Measurements from ENCODE around the gene ZNF202.

The ZNF202 gene

DNA sequence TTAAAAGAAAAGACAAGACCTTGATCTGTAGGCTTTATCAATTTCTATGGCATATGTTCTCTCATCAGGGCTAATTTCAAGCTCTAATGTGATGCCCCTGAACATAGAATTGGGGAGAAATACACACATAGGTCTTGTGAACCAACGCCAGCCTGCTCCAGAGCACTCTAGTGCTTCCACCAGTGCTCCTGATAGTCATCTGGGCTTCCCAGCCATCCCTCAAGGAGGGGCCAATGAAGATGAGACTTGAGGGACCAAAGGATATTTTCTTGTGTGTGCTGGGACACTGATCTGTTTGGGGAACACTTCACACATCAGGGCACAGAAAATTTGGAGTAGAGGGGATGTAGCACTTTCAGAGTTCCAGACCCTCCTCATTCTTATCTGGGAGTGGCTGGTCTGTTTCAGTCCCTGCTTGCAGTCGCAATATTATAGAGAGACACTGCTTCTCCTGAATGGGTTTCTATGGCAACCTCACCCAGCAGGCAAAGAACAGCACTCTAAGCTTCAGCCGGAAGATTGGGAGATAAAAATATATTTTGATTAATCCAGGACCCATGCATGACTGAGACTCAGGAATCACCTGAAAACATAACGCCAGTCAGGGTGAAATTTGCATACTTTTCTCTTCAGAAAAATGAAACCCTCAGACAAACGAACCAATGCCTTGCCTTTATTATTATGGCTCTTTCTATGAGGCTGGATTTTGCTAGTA lies 58.6 kb downstream of the ZNF202 start:
- DNase-seq (ENCODE audit: low spot score), result no peak

DNA sequence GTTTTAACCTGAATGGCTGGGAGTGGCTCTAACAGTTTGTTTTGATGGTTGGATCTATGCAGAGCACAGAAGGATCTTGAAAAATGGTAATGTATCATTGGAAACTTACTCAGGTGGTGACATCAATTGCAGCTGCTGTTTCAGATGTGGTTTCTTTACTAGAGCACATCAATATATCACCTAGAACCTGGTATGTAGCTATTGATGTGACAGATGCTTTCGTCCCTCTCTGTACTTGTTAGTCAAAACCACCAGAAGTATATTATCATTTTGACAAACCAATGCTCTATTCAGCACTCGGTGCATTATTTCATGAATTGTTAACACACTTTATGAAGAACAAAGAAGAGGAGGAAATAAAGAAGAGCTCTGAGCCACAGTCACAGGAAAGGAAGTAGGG lies 60.4 kb downstream of the ZNF202 start:
- no peak for DNase-seq (ENCODE audit: low spot score)

DNA sequence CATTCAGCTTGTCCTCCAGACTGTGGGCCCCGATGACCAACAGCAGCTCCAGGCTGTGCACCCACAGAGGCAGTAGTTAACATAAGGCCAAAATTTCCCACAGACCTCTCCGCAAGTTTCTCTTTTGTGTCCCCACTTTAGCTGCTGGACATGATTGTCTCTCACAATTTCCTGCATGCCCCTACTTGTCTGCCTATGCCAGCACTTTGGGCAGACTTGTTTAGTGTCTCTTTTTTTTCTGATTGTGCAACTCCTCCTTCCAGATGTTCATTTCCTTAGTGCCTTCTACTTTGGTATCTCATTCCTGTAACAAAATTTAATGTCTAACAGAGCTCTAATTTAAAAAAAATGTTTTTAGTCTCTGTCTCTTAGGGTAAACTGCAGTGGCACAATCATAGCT lies 63.2 kb downstream of the ZNF202 start:
- no peak for DNase-seq (ENCODE audit: low spot score)

DNA sequence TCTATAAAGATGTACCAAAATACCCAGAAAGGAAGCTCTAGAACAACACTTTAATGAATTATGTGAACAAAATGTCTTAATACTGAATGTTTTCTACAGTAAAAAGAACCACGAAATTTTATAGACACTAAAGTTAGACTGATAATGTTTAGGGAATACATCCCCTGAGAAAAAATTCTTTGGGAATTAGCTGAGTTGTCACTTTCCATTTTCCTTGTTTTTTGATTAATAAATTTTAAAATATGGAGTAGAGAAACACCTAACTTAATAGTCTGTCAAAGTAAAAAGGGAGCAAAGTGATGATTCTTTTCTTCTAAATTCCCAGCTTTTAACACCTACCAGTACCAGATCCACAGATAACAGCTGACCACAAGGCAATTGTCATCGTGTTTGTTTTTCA lies 64.0 kb downstream of the ZNF202 start:
- DNase-seq (ENCODE audit: low spot score), result no peak

DNA sequence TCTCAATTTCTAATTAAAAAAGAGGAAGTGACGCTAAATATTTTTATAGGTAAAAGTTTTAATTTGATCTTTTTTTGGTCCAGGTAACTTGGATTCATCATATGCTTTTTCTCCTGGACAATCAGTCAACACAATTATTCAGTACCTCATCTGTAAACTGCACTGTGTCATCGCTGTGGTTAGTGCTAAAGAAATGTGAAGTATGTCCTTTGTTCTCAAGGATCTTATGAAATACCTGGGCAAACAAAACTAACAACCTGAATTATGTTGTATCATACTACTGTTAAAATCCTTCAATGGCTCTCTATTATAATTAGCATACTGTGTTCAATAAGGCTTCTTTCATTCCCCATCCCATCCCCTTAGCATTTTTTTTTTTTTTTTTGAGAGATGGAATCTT lies 67.2 kb downstream of the ZNF202 start:
- no peak for DNase-seq (ENCODE audit: low spot score)
